NOMO-1 treated with dmso at 0.1 percent for 144 hours (cell line): ENCODE measurements around the gene ZSCAN10.

Experiments
- DNase-seq: peaks from one replicate; lab custom pipeline; 2025; ENCODE audit not compliant: unreplicated experiment; lab: John Stamatoyannopoulos, UW

Gene ZSCAN10

GRCh38 chr16:3049921-3050481 is 49.1 kb downstream of the ZSCAN10 start:
- DNase-seq, result no peak

- no peak for DNase-seq
These were observed 51.7 kb downstream of the ZSCAN10 start for GRCh38 chr16:3047387-3047720.

GRCh38 chr16:3046641-3047386 is 52.3 kb downstream of the ZSCAN10 start:
- no peak for DNase-seq

GRCh38 chr16:3045758-3046640 is 53.1 kb downstream of the ZSCAN10 start, which contains the start of gene MMP25:
MMP25 (plus strand) TSS chr16:3046561; CDS start chr16:3046918, 357 bp downstream.
- DNase-seq, result no peak

DNA sequence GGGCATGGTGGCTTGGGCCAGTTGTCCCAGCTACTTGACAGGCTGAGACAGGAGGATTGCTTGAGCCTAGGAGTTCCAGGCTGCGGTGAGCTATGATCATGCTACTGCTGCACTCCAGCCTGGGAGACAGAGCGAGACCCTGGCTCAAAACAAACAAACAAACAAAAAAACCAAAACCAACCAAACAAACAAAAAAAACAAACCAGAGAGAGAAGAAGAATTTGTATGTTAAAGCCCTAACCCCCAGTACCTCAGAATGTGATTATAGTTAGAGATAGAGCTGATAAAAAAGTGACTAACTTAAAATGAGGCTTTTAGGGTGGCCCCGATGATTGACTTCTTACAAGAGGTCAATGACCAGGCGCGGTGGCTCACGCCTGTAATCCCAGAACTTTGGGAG is 54.4 kb downstream of the ZSCAN10 start:
- no peak for DNase-seq

- peak; percentile 23 for DNase-seq
These were observed 56.7 kb downstream of the ZSCAN10 start for GRCh38 chr16:3042376-3042775.

- DNase-seq, result no peak
These were observed 60.2 kb downstream of the ZSCAN10 start for GRCh38 chr16:3038896-3039295.
